Measurements from ENCODE around the gene PELO.

PELO gene

DNA sequence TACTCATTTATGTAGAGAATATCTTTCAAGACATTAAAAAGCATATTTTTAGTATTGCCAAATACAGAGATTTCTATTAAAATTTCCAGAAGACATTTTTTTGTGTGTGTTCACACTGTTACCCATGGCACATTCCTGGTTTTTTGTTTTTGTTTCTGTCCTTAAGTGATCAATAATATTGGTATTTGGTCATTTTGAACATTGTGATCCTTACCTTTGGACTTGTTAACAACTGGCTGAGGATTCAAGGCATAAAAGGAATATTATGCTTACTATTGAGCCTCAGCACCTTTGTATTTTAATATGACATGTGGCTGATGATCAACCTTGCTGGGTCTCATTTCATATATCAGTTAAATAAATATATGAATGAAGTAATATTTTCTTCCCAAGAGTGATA, 41.9 kb downstream of the PELO start:
- no peak for DNase-seq (ENCODE audit: low read depth in 3 of 3)

- no peak for DNase-seq (ENCODE audit: low read depth in 3 of 3)
Observed at GRCh38 chr5:52830650-52831049, 42.9 kb downstream of the PELO start.

GRCh38 chr5:52831786-52832511, 44.2 kb downstream of the PELO start:
- DNase-seq (ENCODE audit: low read depth in 3 of 3): no peak

- DNase-seq (ENCODE audit: low read depth in 3 of 3): no peak
Observed at GRCh38 chr5:52834320-52834719, 46.6 kb downstream of the PELO start.

- DNase-seq (ENCODE audit: low read depth in 3 of 3): no peak
Observed at GRCh38 chr5:52837068-52837467, 49.4 kb downstream of the PELO start.

Measured in stimulated activated CD4-positive, alpha-beta T cell treated with anti-CD3 and anti-CD28 coated beads, TNF-alpha, amount 100 ng/mL, for 48 hours (primary cell).